Right hindlimb (tissue), 1 donor: Measurements from ENCODE around the gene DLGAP1.

ENCODE experiments used
- DNase-seq: peaks from one replicate; pipeline ENCODE4 v3.0.0-alpha.2; 2018

Gene DLGAP1

DNA sequence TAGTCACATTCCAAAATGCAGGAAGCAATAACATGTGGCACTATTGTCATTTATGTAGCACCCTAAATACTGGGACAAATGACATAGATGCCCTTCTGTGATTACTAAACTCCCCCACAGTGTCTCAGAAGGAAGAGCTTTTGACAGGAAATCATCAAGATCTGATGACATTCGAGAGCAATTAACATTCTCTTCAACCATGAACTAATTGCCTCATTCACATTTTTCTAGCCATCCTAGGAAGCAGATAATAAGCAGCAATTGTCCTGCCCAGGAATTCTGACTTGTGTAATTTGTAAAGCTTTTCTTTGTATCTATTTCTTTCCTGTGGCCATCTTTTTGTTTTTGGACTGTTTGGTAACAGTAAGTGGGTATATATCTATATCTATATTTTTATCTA, 712.6 kb downstream of the DLGAP1 start:
- no peak for DNase-seq

DNA sequence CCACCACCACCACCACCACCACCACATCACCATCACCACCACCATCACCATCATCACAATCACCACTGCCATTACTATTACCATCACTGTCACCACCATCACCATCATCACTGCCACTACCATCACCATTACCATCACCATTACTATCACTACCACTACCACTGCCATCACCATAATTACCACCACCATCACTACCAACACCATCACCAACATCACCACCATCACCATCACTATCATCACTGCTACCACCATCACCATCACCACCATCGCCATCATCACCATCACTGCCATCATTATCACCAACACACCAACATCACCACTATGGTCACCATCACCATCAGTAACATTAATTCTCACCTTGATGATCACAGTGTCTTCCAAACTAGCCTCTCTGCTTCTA, 713.8 kb downstream of the DLGAP1 start:
- no peak for DNase-seq

DNA sequence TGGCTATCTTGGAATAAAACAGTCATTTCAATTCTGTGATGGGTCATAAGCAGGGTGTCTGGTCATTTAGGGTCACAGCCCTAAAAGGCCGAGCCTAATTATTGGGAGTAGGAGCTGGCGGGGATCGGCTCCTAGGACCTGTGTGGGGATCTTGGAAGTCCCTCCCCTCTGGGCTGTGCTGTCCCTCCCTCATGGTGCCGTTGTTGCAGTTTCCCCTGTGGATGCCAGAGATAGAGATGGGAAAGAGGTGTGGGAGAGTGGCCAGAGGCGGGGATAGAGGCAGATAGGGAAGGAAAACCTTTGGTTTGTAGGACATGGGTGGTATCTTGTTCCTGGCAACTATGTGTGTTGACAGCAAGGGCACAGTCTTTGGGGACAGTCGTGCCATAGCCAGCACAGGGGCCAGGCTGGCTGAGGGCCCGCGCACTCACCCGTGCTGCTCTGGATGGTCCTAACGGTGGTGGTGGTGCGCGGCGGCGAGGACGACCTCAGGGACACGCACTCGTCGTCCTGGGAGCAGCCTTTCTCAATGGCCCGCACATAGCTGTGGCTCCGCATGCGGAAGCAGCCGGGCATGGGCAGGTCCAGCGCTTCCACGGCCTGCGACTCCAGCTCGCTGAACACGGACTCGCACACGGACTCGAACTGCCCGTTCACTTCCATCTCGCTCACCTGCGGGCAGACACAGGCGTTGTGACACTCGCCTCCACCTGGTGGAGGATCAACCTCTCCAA, 726.2 kb downstream of the DLGAP1 start:
- DNase-seq = no peak

DNA sequence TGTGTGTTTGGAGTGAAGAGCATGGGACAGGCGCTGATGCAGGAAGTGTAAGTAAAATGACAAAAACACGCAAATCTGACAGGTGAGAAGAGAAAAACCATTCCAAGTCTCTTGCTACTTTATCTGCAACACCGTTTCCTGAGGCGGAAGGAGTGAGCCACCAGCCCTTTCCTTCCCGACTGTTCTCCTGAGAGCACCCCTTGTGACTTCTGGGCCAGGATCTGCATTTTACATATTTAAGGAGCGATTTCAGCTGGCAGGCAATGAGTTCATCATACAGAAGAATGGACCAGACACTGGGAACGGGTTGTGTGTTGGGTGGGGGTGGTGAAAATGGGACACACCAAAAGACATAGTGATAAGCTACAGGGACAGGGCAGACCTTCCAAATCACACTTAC, 727.8 kb downstream of the DLGAP1 start:
- DNase-seq = no peak

DNA sequence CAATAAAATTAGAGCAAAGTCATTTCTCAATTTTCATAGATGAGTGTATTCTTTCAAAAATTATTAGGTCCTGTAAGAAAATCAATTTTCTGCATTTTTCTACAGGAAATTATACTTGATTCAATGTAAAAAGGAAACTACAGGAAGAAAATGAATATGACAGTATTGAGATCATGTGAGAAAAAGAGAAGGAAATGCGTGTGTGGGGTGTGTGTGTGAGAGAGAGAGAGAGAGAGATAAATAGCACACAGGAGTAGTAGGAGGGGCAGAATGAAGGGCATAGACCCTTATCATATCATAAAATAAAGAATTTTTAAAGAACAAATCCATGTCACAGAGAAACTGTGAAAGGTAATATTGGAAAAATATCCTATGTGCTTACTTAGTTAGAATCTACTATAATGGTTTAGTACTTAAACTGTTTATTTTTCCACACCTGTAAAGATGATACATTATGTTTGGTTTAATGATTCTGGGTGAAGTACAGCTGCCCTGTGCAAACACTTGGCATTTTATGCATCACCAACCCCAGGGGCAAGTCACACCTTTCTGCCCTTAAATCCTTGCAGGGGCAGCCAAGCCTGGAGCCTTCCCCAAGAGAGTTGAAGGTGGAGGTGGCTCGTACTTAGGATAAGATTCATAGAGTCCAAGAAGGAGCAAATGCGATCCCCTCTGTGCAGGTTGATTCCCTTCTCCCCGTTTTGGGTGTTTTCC, 728.7 kb downstream of the DLGAP1 start:
- DNase-seq = no peak

DNA sequence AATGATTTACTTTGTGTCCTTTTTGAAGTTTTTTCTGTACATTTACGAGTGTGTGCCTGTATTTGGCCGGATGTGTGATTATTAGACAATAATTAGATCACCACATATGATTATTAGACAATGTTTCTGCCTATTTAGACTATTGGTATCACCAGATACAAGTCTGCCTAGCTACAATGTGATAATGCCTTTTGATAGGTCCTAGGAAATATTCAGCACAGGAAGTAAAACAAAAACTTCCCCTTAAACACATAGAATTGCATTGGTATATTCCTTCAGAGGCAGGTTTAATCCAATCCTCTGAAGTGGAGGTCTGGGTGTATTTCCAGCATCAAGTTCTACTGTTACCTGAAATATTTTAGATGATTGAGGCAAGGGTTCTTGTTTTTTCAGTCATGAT, 730.0 kb downstream of the DLGAP1 start:
- DNase-seq = no peak

DNA sequence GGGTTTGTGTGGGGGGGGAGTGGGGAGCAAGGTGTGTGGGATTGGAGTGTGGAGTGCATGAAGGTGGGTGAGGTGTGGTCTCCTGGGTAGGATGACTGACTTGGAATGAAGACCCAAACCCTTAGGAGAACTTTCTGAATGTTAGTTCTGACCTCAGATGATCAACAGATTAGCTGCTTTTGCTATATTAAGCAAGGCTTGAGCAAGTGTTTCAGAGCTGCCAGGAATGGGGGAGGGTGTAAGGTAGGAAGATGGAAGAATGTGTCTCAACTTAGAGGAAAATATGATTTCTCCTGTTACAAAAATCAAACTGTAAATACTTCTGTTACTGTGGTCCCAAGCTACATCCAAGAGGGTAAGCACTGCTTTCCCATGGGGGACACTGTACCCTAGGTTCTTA, 731.6 kb downstream of the DLGAP1 start:
- DNase-seq = no peak

DNA sequence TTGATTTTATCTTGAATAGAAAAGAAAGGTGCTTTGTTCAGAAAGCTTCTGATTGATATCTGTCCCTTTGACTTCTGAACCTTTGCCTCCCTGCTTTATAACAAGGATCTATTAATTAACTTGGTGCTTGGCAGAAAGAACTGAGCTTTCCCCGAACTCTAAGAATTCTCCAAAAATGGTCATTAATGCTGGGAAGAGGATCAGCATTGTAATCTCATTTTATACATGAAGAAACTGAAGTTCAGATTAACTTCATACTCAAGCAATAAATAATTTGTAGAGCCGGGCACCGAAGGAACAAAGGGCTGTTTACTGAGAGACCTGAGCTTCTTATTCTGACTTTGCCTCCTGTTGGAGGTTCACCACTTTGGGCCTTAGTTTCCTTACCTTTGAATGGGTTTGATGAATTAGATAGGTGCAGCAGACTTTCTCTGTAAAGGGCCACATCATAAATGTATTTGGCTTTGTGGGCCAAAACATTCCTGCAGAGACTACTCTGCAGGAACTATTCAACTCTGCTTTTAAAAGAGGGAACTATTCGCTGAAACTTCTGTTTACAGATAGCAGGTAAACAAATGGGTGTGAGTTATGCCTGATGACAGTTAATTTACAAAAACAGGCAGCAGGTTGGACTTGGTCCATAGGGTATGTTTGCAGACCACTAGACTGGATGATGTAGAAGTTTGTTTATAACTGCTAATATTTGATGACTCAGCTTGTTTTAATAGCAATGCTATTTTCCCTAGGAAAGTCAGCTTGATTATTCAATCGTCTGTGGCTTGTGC, 732.3 kb downstream of the DLGAP1 start:
- no peak for DNase-seq

DNA sequence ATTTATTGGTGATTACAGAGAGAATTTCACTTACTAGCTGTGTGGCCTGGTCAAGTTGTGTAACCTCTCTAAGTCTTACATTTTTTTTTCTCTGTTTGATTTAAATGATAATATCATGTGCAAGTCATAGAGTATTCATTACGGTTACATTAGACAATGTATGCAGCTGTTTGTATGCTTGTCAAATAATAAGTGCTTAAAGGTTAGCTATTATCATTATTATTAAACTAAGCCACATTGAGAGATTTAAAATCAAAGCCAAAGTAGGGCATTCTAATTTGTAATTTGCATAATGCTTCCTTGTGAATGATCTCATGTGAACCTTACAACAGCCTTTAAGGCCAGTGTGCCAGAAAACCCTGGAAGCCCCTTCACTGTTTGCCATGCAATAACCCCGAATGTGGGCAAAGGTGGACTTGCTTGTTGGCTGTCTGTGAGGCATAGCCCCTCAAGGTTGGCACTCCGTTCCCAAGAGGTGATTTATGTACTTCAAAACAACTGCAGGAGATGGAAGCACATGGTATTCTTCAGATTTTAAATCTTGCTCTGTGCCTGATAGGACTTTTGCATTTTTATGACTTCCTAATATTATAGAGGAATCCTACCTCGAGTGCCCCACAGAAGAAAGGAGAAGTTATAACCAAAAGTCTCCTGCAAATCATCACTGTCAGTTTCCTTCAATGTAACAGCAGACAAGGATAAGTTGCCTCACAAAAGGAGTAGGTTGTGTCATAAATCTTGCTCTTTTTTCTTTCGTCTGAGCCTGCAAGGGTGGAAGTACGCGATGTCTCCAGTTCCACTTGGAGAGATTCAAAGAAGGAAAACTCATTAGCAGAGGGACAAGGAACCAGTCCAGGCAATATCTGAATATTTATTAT, 733.1 kb downstream of the DLGAP1 start:
- DNase-seq = no peak

DNA sequence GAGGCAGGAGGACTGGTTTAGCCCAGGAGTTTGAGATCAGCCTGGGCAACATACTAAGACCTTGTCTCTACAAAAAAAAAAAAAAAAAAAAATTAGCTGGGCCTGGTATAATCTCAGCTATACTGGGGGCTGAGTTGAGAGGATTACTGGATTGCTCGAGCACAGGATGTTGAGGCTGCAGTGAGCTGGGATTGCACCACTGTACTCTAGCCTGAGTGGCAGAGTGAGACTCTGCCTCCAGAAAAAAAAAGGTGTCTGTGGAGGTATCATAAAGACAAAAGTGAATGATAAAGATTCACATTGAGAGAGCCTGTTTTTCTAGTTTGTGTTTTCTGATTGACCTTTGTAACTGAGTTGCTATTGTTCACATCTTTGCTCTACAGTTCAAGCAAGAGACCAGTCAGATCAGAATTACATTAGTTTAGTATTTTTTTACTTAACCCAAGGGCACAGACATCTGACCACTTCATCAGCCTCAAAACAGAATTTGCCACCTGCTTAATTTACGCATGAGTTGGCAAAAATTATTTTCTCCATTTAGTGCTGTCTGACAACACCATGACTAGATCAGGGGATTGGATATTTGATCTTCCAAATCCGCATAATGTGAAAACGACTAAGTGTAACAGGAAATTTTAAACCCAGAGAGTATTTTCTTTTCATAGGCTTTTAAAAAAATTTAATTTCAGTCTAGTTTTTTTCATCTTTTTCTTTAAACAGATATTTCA, 734.1 kb downstream of the DLGAP1 start:
- DNase-seq = no peak

DNA sequence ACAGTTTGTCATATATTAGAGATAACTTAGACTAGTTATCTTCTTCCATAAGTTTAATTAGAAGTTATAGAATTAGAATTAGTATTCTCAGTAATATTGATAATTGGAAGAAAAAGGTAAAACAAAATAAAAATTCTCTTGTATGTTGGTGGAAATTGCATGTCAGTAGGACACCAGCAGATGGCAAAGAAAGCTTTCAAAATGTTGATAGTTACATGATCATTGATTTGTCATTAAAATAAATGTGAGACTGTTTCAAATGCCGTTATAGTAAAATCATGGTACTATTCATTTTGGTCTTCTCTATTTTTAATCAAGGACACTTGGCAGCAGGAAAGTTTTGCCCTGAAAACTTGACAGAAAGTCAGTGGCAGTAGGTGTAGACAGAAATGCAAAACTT, 734.9 kb downstream of the DLGAP1 start:
- DNase-seq = no peak

DNA sequence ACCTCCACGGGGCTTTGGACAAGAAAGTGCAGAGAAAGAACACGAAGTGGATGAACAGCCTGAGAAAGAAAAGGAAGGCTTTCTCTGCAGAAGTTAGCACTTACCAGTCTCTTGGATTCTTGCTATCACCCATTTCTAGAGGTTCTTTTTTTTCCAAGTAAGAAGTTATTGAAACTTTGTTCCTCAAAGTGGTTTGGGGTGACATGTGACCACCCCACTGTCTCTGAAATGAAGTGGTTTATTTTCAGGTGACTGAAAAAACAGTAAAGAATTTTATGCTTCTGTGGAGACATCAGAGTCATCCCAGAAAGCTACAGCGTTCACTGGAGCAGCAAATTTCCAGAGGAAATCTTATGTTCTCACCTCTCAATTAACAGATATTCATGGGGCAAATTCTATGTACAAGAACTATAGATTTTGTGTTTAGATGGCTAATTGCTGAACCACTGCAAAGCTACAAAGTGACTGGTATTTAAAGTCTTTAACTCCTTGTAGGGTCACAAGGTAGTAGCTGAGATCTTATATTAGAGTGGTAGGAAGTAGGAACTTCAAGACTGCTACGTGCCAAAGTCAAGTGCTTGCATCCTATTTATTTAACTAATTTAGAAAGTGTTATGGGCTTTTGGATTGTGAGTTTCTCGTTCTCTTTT, 737.6 kb downstream of the DLGAP1 start:
- DNase-seq = no peak

DNA sequence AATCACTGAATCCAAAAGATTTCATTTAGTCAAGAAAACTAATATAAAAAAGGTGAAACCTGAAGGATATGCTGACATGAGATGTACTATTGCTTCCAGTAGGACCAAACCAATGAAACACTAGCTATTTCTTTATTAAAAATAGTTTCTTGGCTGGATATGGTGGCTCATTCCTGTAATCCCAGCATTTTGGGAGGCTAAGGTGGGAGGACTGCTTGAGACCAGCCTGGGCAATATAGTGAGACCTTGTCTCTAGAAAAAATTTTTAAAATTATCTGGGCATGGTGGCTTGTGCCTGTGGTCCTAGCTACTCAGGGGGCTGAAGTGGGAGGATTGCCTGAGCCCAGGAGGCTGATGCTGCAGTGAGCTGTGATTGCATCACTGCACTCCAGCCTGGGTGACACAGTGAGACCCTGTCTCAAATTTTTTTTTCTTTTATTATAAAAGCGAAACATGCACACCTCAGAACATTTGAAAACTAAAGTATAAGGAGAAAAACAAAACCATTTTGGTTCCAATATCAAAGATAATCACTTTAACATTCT, 738.9 kb downstream of the DLGAP1 start:
- no peak for DNase-seq

DNA sequence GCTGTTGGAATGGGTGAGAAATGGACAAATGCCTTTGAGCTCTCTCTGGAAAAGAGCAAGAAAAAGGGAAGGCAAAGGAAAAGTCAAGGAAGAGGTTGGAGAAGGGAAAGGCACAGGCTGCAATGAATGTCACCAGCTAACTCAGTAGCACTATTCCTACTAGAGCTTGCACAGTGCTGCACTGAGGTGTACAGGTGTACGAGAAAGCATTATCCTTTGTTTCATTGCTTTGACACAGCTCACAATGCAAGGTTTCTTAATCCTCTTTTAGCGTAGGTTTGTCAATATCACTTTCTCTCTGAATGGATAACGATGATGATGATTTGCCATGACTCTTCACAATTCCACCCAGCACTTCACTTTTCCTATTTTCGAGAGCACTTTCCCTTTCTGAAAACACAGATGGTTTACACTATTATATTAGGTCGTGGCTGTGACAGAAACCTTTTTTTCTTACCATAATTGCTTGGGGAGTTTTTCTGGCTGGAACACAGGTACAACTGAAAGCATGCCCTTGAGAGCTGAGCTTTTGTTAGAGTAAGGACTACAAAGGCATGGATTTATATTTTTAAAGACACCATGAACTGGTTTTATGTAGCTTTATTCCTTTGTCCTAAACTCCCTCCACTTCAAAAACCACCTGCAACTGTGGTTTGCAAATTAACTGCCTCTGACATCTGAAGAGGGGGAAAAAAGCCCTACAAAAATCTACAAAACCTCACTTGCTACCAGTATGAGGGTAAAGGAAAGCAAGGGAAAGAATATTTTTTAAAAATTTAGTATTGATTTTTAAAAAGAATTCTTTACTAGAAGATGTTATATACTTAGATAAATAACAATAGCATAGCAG, 739.7 kb downstream of the DLGAP1 start:
- DNase-seq = no peak

DNA sequence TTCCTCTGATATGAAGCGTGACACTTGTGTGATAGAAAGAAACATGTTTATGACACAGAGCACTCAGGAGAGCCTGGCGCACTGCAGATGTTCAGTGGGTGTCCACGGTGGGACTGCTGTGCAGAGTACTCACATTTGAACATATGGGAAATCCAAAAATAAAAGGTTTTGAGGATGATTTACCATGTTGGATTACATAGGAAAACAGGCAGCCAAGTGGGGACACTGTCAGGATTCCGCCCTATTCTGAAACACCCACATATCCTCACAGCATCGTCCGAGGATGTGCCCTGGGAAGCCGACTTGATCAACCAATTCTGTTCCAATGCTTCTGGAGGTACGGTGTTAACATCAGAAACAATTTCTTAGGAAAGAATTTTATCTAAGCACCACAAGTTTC, 741.4 kb downstream of the DLGAP1 start:
- no peak for DNase-seq

DNA sequence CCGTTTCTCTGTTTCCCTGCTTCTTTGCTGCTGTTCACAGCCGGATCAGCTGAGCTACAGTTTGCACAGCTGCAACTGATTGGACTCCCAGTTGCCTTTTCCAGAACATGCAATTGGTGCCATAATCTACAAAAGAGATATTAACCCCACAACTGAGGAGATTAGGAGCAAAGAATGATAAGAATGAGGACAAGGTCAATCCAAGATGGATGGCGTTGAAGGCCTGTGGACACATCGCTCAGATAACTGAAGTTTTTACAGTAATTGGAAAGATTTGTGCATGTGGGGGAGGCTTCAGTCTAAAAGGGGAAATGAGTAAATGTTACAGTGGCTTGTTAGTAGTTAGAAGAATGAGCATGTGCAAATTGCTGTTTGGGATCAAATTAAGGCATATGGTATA, 741.9 kb downstream of the DLGAP1 start:
- DNase-seq = no peak

DNA sequence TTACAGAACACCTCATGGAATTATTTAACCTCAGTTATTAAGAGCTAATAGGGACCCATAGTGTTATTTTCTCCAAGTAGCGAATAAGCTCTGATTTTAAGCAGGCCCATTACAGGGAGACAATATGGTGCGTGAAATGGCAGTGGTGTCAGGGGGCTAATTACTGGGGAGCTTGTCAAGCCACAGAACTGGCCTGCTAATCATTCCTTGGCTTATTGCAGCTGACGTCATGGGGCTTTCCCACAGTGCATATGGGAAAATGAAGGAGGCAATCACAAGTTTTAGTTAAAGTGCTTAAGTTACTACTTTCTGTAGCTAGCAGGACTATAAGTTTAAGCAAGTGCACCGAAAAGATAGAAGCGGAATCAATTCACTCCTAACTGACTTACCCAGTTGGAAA, 742.6 kb downstream of the DLGAP1 start:
- DNase-seq = no peak

DNA sequence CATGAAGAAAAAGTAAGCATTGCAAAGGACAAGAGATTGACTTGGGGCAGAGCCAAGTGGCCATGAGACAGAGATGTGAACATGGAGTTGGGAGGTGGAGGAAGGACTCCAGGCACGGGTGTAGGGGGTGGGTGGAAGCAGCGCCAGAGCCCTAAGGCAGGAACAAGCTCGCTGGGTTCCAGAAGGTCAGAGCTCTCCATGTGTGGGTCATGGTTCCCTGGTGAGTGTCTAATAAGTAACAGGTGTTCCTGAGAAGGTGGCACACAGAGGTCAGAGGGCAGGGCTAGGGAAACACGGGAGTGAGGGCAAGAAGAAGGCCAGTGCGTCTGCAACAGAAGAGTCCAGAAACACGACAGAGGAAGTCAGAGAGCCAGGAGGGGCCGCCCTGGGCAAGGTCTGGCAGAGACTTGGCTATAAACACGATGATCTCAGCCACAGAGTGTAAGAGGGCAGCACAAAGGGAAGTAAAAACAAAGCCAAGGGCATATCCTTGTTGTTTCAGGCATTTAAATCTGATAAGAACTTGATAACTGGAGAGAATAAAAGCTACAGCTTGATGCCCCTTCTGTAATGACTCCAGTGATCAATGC, 744.3 kb downstream of the DLGAP1 start:
- no peak for DNase-seq

DNA sequence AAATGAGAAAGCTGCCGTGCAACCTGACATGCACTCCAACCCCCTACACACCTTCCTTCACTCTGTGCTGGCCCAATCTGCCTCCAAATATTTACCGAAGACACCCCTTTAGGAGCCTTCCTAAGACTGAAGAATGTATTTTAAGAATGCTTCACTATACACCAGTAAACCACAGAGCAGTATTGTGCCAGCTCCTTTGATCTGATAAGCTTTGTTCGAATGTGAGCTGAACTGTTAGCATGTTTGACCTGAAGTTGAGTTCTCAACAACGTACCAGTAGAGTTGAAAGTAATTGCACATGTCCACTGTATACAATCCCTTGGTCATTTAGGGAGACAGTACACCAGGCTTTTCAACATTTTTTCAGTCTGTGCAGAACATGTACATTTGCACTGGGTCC, 745.9 kb downstream of the DLGAP1 start:
- no peak for DNase-seq
